ENCODE measurements around the gene ABTB2.

The ABTB2 gene

DNA sequence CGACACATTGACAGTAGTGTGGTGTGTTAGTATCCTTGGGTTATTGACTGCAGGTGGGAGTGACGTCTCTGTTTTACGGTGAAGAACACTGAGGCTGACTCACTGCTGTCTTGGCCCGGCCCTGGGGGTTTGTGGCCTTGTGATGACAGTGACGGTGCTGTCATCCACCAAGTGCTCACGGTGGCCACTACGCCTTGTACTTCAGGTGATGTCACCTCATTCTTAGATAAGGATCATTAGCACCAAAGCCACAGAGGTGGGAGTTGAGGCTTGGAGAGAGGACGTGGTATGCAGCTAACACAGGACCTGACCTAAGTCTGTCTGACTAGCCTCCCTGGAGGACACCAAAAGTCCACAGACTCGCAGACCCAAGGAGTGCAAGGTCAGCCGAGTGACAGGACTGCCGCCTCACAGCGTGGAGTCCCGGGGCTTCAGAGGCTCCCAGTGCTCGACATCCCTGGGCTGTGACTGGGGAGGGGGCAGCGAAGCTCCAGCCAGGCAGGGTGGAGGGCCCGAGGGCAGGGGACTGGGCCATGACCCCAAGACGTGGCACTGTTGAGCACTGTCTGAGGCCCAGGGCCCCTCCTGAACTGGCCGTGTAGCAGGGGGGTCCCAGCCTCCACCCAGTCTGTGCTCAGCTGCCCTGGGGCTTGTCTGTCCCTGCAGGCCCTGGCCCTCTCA, 195.9 kb downstream of the ABTB2 start:
- DNase-seq: peak; percentile 53

DNA sequence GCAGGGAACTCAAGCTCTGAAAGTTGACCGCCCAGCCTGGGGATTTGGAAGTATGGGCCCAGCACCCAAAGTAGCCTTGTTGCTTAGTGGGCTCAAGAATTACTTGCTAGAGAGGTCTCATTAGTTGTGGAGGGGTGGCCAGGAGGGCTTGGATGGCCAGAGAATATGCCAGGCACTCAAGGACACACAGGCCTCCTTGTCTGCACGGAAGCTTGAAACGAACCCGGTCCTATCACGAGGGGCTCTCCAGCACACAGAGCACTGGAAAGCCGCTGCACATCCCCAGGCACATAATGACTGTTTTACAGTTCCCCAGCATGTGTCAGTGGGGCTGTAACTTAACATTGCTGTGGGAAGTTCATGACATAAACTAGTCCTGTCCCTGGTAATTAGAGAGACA, 196.4 kb downstream of the ABTB2 start:
- no peak for DNase-seq

DNA sequence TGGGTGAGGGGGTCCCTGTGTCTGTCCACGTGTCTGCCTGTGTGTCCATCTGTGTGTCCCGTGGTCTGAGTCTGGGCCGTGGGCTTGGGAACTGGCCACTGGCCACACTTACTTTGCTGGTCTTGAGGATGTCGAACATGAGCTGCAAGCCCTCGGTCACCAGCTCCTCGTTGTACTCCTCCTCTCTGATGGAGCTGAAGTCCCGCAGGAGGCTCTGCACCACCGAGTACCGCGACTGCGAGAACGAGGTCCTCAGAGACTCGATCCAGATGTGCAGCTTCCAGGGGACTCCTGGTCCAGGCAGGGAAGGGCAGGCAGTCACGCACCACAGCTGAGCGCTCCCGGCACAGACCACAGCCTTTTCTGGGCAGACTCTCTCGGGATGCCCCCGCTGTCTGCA, 197.0 kb downstream of the ABTB2 start:
- DNase-seq: no peak

DNA sequence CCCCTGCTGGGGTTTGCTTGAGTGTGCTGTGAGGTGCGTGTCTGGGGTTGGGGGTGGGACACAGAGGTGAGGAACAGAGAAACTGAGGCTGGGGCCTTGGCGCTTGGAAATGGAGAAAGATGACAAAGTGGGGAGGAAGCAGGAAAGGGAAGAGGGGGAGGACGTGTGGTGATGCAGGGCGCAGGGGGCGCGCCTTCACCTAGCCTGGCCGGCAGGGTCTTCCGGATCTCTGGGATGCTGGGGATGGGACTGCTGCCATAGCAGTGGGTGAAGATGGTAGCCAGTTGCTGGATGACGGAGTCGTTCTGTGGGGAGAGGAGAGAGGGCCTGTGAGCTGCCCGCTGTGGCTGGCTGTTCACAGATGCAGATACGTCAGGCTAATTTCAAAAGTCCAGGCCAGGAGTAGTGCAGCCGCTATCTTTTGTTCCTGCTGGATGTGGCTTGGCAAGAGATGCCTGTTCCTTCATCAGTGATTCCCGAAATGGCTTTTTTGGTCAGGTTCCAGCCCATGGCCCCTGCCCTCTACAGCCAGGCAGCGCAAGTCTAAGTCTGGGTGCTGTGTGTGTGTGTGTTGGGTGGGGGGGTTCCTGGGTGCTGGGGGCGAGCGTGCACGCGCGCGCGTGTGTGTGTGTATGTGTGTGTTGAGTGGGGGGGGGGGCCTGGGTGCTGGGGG, 197.6 kb downstream of the ABTB2 start:
- no peak for DNase-seq

DNA sequence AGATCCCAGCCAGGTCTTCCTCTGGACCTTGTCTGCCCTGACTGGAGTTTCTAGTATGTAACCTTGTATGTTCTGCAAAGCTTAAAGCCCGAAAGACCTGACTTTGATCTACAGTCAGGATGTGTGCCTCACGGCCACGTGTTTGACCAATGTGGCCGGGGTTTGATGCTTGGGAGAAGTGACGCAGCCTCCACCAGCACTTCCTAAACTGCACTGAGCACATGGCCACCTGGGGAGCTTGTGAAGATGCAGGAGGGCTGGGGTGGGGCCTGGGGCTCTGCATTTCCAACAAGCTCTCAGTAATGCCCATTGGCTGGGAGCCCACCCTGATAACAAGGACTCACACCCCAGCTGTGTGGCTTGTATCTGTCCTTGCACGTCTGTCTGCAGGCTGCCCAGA, 199.1 kb downstream of the ABTB2 start:
- DNase-seq: no peak

DNA sequence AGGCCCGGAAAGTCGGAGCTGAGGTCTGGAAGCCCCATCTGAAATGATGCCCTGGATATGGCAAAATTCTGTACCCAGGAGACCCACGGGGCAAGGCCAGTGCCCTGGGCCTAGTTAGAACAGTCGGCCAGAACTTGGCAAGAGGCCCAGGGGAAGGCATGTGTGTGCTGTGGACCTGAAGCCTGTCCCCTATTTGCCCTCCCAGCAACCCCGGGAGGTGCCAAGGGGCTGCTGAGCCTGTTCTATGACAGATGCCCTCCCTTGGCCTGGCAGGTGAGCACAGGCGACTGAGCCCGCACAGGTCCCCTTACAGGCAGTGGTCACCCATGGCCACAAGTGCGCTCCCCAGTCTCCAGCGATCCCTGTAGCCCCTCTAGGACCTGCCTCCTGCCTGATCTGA, 200.6 kb downstream of the ABTB2 start:
- DNase-seq: no peak

DNA sequence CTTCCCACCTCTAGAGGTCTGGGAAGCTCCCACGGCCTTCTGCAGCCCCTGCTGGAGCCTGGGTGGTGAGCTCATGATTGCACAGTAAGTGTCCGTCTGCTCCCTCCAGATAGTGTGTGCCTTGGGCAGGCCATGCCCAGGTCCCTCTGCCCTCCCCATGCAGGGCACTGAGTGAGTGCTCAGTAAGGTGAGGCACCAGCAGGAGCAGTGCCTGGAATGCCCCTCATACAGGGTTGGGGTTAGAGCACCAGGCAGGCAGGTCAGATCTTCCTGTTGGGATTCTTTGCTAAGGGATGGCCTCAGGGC, 202.1 kb downstream of the ABTB2 start:
- no peak for DNase-seq

DNA sequence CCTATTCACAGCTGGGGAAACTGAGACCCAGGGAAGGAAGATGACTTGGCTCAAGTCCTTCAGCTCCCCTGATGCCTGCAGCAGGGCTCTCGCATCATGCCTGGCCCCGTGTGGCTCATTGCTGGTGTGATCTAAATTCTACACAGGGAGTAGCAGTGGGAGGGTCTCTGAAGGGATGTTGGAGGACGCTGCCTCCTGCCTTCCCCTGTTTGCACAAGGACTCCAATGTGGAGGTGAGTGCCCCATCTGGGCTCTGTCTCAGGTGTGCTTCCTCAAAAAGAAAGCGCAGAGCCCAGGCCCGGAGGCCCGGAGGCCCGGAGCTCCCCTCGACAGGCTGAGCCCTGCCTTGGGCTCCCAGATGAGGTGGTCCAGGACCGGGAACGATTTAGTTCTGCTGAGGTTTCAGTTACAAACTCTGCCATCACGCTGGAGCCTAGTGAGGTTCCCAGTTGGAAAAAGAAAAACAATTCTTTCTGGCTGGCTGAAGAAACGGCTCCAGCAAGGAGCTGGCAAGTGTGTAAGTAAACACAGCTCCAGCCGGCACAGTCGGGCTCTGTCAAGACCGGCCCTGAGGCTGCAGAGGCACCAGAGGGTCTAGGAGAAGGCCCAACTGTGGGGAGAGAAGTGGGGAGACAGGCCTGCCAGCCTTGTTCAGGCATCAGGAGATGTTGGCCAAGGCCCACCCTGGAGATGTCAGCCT, 202.6 kb downstream of the ABTB2 start:
- no peak for DNase-seq

DNA sequence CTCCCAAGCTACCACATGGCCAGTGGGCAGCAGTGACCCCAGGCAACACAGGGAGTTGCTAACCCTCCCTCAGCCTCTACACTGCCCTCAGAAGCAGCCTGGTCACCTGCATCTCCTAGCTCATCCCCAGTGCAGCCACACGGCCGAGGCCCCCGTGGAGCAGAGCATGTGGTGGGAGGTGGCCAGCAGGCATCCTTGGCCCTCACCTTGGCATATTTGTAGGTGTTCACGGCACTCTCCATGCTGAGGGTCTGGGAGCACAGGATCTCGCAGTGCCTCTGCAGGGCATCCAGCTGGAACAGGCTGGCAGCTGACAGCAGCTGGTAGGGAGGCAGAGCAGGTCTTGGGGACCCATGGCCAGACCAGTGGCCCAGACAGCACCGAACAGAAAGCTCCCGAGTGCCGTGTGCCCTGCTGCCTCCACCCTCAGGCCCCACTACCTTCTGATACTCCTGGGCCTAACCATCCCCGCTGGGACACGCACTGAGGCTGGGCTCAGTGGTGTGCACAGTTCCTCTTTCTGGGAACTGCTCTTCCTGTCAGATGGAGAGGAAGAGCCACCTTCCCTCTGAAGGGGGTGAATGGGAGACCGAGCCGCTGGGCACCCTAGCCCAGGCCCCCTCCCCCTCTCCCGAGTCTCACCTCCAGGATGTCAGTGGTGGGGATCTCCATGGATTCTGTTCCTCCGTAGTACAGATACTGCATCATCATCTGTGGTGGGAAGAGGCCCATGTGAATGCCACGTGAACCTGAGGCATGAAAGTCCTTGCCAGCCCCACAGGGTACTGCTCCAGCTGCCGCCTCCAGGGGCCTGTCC, 203.5 kb downstream of the ABTB2 start:
- no peak for DNase-seq

DNA sequence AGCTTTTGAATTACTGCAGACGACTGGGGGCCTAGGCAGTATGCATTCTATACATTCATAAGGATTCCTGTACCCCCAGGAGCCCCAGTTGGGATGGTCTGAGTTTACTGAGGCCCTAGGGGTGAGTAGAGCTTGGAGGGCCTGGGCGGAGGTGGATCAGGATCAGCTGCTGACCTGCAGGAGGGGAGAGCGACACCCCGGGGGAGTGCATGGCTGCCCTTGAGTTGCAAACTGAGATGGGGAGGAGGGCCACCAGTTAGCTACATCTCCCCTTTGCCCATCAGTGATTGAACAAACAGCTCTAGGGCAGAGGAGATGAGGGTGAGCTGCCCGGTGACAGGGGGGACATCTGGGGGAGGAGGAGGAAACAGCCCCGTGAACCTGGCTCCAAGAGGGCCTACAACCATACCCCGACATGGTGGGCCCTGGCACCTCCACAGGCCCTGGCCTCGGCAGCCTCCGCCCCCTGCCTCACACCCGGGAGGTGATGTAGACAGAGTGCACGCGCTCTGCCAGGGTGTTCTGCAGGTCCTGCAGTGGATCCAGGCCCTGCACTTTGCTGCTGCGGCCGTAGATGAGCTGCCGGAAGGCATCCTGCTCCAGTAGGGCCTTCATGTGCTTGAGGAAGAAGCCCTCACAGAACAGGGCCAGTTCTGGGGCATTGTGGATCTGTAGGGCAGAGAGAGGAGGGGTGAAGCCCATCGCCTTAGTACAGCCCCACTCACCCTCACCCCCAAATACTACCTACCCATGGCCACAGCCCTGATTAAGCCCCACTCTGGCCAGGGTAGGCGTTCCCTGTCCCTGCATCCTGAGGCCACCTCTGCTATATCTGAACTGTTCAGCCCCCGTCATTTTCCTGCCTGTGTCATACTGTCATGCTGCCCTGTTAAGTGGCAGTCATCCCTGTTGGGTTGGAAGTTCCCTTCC, 205.6 kb downstream of the ABTB2 start:
- DNase-seq: no peak

DNA sequence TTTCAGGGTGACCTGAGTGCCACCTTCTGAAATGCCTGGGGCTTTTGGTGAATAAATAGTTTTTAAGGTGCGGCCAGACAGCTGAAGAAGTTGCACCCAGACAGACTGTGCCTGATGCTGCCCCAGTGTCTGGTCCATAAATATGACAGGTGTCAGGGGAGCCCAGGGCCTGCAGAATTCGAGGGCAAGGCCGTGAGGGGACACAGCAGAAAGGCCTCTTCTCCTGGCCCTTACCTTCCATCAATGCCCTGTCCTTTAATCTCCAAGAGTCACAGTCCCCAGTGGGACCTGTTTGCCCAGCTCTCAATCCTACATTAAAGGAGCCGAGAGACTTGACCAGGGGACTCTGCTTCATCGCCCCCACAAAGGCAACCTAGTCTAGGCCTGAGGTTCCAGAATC, 206.6 kb downstream of the ABTB2 start:
- DNase-seq: no peak

DNA sequence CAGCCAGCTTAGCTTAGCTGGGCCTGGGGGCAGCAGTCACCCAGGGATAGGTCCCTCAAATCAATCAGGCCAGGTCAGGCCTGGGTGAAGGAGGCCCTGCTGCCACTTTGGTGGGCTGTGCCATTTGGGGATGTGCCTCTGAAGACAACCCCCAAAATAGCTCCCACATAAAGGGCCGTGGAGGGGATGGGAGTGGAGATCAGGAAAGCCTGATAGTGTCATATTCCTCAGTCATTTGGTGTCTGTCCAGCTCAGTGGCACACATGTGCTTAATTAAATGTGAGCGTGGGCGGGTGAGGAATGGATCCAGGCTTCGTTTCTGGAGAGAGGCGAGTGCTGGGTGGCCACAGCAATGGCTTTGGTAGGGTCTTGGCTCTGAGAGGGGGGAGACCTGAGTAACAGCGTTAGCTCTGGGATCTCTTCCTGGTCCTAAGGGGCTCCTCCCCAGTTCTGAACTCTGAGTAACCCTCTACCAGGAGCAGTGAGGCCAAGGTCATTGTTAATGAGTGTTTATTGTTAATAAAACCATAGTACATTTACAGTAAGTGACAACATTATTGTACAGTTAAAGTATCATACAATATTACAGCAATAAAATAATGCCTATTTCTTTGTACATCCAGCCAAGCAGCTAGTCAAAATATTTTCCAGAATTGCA, 207.2 kb downstream of the ABTB2 start:
- DNase-seq: no peak

DNA sequence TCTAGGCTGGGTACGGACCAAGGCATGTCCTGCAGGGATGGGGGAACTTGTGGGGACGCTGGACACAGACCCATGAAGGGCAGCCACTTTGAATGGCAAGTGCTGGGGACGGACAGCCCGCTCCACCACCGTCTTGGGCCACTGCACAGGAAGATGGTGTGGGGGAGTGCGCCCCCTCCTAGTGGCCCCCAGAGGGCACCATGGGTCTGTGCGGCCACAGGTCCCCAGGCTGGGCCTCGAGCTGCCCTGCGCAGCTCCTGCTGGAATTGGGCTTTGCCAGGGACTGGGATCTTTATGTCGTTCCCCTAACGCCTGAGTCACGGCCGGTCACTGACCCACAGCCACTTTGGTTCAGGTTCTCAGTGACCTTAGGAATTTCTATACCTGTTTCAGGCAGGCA, 208.0 kb downstream of the ABTB2 start:
- DNase-seq: no peak

DNA sequence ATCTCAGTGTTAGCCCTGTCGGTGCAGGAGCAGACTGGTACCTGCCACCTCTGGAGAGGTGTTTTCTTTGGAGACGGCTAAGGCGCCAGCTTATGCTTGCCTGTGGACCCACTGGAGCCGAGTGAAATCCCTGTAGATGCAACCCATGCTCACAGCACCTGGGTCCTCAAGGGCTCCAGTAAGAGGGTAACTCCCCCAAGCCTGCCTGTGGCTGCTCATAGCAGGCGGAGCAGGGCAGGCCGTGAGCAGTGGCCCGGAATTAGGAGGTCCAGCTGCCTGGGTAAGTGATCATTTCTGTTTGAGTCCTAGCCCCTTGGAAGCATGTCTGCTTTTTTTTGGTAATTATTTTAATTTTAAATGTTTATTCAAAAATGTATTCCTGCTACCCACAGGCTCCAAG, 208.5 kb downstream of the ABTB2 start:
- no peak for DNase-seq

DNA sequence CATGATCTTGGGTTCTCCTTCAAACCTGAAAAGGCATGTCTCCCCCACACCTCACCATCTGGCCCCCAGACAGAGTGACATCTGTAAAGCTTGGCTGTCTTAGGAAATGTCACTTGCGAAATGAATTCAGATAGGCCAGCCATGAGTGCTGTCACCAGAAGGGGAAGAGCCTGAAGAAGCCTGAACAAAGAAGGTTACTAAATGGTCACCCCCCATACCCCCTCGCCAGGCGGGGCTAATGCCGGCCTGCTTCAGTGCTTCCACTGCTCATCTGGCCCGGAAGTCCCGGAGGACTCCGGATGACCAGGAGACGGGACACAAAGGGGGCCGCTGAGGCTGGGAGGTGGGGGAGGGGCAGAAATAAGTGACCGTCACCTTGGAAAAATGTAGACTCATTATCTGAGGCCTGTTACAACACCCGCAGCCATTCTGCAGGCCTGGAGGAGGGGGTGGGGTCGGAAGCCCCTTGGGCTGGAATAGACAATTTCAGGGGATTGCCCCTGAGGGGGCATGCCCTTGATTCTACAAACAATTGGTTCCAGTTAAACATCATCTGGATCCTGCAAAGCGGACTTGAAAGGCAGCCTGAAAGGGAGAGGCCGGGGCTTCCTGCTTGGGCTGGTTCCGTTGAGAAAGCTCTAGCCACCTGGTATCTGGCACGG, 209.2 kb downstream of the ABTB2 start:
- no peak for DNase-seq

DNA sequence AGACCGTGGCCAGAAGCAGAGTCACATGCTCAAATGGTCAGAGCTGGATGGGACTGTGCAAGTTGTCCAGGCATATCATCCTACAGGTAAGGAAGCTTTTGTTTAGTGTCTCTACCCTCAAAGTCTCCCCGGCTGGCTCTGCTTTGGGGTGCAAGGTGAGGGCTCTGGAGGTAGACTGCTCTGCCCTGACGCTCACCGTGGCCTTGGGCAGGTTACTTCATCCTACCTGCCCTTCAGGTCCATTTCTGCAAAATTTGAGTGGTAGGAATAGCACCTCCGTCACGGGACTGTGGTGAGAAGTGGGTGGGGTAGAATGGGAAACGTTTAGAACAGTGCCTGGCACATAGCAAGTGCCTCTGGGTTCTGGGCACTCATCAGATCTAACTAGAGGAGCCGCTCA, 210.2 kb downstream of the ABTB2 start:
- no peak for DNase-seq

DNA sequence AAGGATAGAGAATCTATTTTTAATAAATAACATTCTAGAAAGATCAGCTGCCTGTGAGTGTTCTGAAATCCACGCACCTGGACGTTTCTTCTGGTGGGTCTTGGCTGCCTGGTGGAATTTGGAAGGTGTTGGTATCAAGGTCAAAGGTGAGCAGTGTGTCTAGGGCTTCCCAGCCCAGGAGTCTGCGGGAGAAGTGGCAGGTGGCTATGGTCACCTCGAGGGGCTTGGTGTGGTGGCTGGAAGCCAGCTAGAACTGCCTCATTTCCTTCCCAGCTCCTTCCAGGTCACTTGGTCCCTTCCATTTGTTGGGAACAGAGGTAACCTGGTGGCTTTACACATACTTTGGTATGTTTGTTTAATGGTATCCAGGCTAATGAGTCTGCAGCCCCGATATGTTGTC, 210.9 kb downstream of the ABTB2 start:
- DNase-seq: no peak

DNA sequence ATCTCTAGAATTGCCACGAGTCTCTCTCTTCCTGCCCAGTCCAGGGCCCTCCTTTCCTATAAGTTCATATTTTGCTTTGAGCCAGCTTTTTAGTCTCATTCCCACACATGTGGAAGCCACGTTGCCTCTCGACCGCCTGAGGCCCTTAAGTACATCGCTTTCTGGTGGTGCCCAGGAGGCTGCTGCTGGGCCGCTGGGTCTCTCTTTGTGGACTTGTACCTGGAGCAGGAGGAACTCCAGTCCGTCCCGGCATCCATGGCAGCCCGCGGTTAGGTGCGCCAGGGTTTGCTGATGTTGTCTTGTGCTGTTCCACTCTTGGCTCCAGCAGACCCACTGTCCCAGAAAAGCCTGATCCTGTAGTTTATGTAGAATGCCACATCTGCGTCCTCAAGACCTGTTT, 211.4 kb downstream of the ABTB2 start:
- DNase-seq: no peak

DNA sequence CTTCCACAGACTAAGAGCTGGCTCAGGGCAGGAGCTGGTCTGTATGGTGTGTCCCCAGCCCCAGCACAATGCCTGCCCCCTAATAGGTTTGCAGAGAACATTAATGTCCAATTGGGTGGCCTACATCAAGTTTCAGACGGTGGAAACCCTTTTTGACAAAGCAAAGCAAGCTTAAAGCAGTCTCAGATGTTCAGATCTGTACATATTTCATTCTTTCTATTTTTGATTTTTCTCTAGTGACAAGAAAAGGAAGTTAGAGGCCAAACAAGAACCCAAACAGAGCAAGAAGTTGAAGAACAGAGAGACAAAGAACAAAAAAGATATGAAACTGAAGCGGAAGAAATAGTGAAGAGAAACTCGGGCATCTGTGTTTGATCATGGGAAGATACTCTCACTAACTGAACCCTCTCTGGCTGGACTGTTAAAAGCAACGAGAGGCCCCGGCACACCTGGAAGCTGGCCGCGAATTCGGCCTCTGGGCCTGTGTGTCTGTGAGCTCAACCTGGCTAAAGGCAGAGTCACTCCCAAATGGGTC, 211.9 kb downstream of the ABTB2 start:
- DNase-seq: no peak

DNA sequence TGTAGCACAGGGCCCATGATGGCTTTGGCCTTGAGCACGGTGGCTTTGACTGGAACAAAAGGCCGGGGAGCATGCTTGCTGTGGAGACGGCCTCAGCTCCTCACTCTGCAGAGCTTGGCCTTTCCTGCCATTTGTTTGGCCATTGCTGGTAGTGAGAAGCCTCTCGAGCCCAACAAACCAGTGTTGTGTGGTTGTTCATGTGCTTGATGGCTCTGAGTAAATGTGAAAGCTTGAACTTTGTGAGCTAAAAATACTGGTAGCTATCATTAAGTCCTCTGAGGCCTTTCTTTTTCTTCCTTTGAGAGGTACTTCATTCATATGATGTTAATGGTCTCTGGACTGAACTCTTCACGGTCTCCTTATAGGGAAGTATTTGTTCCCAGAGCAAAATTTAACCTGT, 212.7 kb downstream of the ABTB2 start:
- DNase-seq: no peak

DNA sequence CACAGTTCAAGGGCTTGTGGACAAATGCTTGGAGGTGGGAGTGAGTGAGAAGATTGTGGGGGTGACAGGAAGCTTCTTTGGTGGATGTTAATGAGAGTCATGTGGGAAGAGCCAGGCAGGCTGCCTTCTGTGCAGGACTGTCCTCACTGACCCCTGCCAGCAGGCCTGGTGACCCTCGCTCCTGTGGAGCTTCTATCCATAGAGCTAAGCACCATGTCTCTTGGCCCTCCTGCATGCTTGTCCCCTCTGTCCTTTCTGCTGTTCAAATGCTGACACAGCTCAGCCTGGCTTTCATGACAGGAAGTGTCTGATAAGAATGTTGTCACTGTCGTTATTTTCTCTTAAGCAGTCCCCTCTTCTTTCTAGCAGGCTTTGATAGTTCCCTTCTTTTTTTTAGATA, 214.8 kb downstream of the ABTB2 start:
- no peak for DNase-seq

Measured in activated CD4-positive, alpha-beta T cell treated with anti-CD3 and anti-CD28 coated beads, Interleukin-2, amount 50 U/mL, for 16 hours (primary cell).